GM12873 (cell line): ENCODE data around the gene DUS4L.

Experiments
- CTCF ChIP-seq: IDR thresholded peaks from 2 replicates; pipeline ENCODE4 v1.5.1; 2012; ENCODE audit warnings: low read depth, mild to moderate bottlenecking, moderate library complexity, low read length, control low read depth; ENCODE audit not compliant: insufficient read depth; ENCODE audit errors: missing control alignments

Gene DUS4L

GRCh38 chr7:107563775-107564552, at the start of gene DUS4L, which contains the start of gene COG5:
Gene DUS4L, plus strand, starts transcription at chr7:107563971. Its CDS starts 3,100 bp downstream, at chr7:107567071.
Gene COG5, minus strand, starts transcription at chr7:107563920. Its CDS starts 24 bp downstream, at chr7:107563896.
- no peak for TF ChIP-seq CTCF

GRCh38 chr7:107526672-107527071, 37.1 kb upstream of the DUS4L start:
- no peak for TF ChIP-seq CTCF

GRCh38 chr7:107527196-107527595, 36.6 kb upstream of the DUS4L start:
- TF ChIP-seq CTCF, result no peak

GRCh38 chr7:107528461-107528860, 35.3 kb upstream of the DUS4L start:
- no peak for TF ChIP-seq CTCF

GRCh38 chr7:107530751-107531150, 33.0 kb upstream of the DUS4L start:
- TF ChIP-seq CTCF, result no peak

- TF ChIP-seq CTCF, result no peak
Measured at GRCh38 chr7:107534139-107534538, 29.6 kb upstream of the DUS4L start.

GRCh38 chr7:107538001-107538400, 25.8 kb upstream of the DUS4L start:
- TF ChIP-seq CTCF, result no peak
